ENCODE measurements around the gene DUSP15.

- TF ChIP-seq CTCF (IDR thresholded peaks at IDR 0.05) (no peak), POLR2A (IDR thresholded peaks at IDR 0.05) (no peak)
Measured at GRCh38 chr20:31913431-31914157, 43.3 kb upstream of the DUSP15 start.

Data from Peyer's patch (tissue), 4 donors.